Tibial nerve (tissue), 4 donors: Measurements from ENCODE around the gene ATP5ME. TPM values are rescaled to one million over a fixed set of nuclear protein-coding genes. Genes with fewer than 3 reads are reported as not detected.

Experiments used
- DNase-seq, 2 donors: peaks; one replicate each; pipeline ENCODE4 v3.0.0-alpha.2; 2019; ENCODE audit warnings: low spot score in 2 of 2
- H3K27ac ChIP-seq, 4 donors: fragments of 200-600 bp; sonication (generic) in 3 of 4; one replicate each; pipeline ENCODE4 v1.5.1; 2017 to 2019; ENCODE audit warnings: mild to moderate bottlenecking in 1 of 4
- H3K27me3 ChIP-seq, 2 donors: fragments of 200-600 bp; sonication (generic) in 1 of 2; one replicate each; pipeline versions ENCODE4 v1.5.1 to v1.6.0; 2017 to 2019
- H3K36me3 ChIP-seq, 3 donors: fragments of 200-600 bp; sonication (generic); one replicate each; pipeline ENCODE4 v1.5.1; 2018 to 2019
- H3K4me1 ChIP-seq, 4 donors: fragments of 200-600 bp; sonication (generic) in 3 of 4; one replicate each; pipeline ENCODE4 v1.5.1; 2017 to 2019
- H3K4me3 ChIP-seq, 4 donors: fragments of 200-600 bp; sonication (generic) in 3 of 4; one replicate each; pipeline ENCODE4 v1.5.1; 2017 to 2019; ENCODE audit warnings: mild to moderate bottlenecking in 1 of 4, moderate library complexity in 1 of 4
- H3K9me3 ChIP-seq, 4 donors: fragments of 200-600 bp; sonication (generic) in 3 of 4; one replicate each; pipeline ENCODE4 v1.5.1; 2017 to 2019
- CTCF ChIP-seq, 5 experiments: fragments of 200-600 bp in 3 of 5; fragments of 450-650 bp in 2 of 5; sonication (generic) in 3 of 5; IDR thresholded peaks; one replicate each; pipeline ENCODE4 v1.5.1; 2016 to 2019; ENCODE audit warnings: antibody characterized with exemption in 5 of 5, mild to moderate bottlenecking in 3 of 5, moderate library complexity in 2 of 5
- EP300 ChIP-seq, 2 donors: sonication (generic); formaldehyde crosslinking; IDR thresholded peaks; one replicate each; pipeline ENCODE4 v1.6.1; 2017; ENCODE audit warnings: antibody characterized with exemption in 2 of 2, mild to moderate bottlenecking in 1 of 2
- POLR2A ChIP-seq, 2 donors: fragments of 450-650 bp; IDR thresholded peaks; one replicate each; pipeline ENCODE4 v1.6.1; 2017; ENCODE audit warnings: antibody characterized with exemption in 2 of 2, mild to moderate bottlenecking in 2 of 2, moderate library complexity in 2 of 2
- WGBS, 2 donors: methylation state at CpG; one replicate each; pipeline ENCODE4 v1.1.5; 2018; 5-methylcytosine and 5-hydroxymethylcytosine counted together
- total RNA-seq, 4 donors: library from RNA; depleted of rRNA; stranded (reverse); fragments of >200 nt; gene quantifications; one replicate each; pipeline ENCODE4 v1.1.0, GENCODE V29; 2016

Gene ATP5ME
- total RNA-seq, 4 donors from 2014 or later: 50.0 to 219 (median 139) TPM

- no peak overlapping the region for H3K4me3 ChIP-seq
- 46% methylated on average over 26 to 29 of the region's 29 CpGs for WGBS, 2 donors
- no peak for DNase-seq
- H3K4me1 ChIP-seq: no peaks in the 10 kb centered on the region
- no peaks in the 10 kb centered on the region for H3K36me3 ChIP-seq
- TF ChIP-seq CTCF (IDR thresholded peaks at IDR 0.05): no peak
- no peak overlapping the region for H3K27ac ChIP-seq
- no peaks in the 10 kb centered on the region for H3K27me3 ChIP-seq
- no peaks in the 10 kb centered on the region for H3K9me3 ChIP-seq
Measured at GRCh38 chr4:623914-624566, 50.0 kb downstream of the ATP5ME start.

GRCh38 chr4:622996-623913 lies 50.8 kb downstream of the ATP5ME start:
- Histone ChIP-seq H3K27me3 (no peaks in the 10 kb centered on the region), H3K4me1 (no peaks in the 10 kb centered on the region), H3K4me3 (no peak overlapping the region), H3K9me3 (no peaks in the 10 kb centered on the region), H3K27ac (no peak overlapping the region), H3K36me3 (no peaks in the 10 kb centered on the region)
- no peak for DNase-seq
- WGBS, 2 donors: 74 to 78% methylated on average over 24 of the region's 24 CpGs
- TF ChIP-seq CTCF (IDR thresholded peaks at IDR 0.05) (no peak), POLR2A (IDR thresholded peaks at IDR 0.05) (no peak), EP300 (IDR thresholded peaks at IDR 0.05) (no peak)

Other genes with a start within 250 kb of the ATP5ME start
- 10 to 100 TPM; 22.9 to 47.4 (median 44.3) TPM for gene ZNF721, start 175.1 kb downstream of the ATP5ME start, total RNA-seq
- 100 to 1,000 TPM in 1 of 4 donors, 10 to 100 TPM in 3; 74.9 to 128 (median 83.5) TPM for gene PIGG, start 175.1 kb downstream of the ATP5ME start, total RNA-seq
- gene TMEM271, start 98.0 kb downstream of the ATP5ME start, total RNA-seq: not detected
- 1 to 10 TPM in 1 of 4 donors, under 1 TPM in 1, not detected in 2; 0.98 to 1.3 TPM for gene PDE6B, start 48.7 kb downstream of the ATP5ME start, total RNA-seq
- gene MYL5, start 266 bp upstream of the ATP5ME start, total RNA-seq: 10 to 100 TPM in 3 of 4 donors, 1 to 10 TPM in 1; 5.2 to 32.8 (median 12.9) TPM
- 10 to 100 TPM in 3 of 4 donors, 1 to 10 TPM in 1; 5.9 to 18.0 (median 14.3) TPM for gene SLC49A3, start 14.9 kb upstream of the ATP5ME start, total RNA-seq
- 100 to 1,000 TPM in 2 of 4 donors, 10 to 100 TPM in 2; 54.8 to 123 (median 90.5) TPM for gene PCGF3, start 31.6 kb upstream of the ATP5ME start, total RNA-seq
- gene CPLX1, start 151.9 kb upstream of the ATP5ME start, total RNA-seq: 1 to 10 TPM in 3 of 4 donors, not detected in 1; 1.8 to 2.4 (median 2.4) TPM